Keratinocyte (primary cell): ENCODE measurements around the gene APOF. TPM values are rescaled to one million over a fixed set of nuclear protein-coding genes. Genes with fewer than 3 reads are reported as not detected.
"Not testable (repeated sequence)": the region's sequence is repeated elsewhere in the genome, so short reads cannot be mapped to it uniquely, and the experiment has no call there.

ENCODE experiments used
- DNase-seq: peaks from one replicate; pipeline ENCODE4 v3.0.0-alpha.2; 2011; ENCODE audit warnings: low read depth, missing footprints, low spot score
- FAIRE-seq: peaks from 2 replicates; lab custom pipeline; 2011; peaks lifted over from hg19 to GRCh38; lab: Jason Lieb, UNC
- H2AFZ ChIP-seq: 2 replicates; pipeline ENCODE4 v1.6.0; 2012; ENCODE audit warnings: low read length, control low read depth, inconsistent platforms; ENCODE audit not compliant: control insufficient read depth
- H3K27ac ChIP-seq: 2 replicates; pipeline ENCODE4 v1.5.1; 2011; ENCODE audit warnings: low read length; ENCODE audit not compliant: control insufficient read depth, insufficient read depth
- H3K27me3 ChIP-seq: 3 replicates; pipeline ENCODE4 v1.6.0; 2011; ENCODE audit warnings: low read length; ENCODE audit not compliant: control insufficient read depth, insufficient read depth; ENCODE audit errors: extremely low read depth
- H3K36me3 ChIP-seq, 2 experiments: 2 replicates in 1 of 2; 3 replicates in 1 of 2; pipeline ENCODE4 v1.5.1; 2011; ENCODE audit warnings: low read length in 2 of 2, mild to moderate bottlenecking in 1 of 2; ENCODE audit not compliant: control insufficient read depth in 2 of 2, insufficient read depth in 2 of 2; ENCODE audit errors: extremely low read depth in 1 of 2
- H3K4me1 ChIP-seq: 3 replicates; pipeline ENCODE4 v1.5.1; 2011; ENCODE audit warnings: low read length; ENCODE audit not compliant: control insufficient read depth, insufficient read depth; ENCODE audit errors: extremely low read depth
- H3K4me2 ChIP-seq: 3 replicates; pipeline ENCODE4 v1.6.0; 2011; ENCODE audit warnings: low read depth, low read length; ENCODE audit not compliant: control insufficient read depth, insufficient read depth; ENCODE audit errors: extremely low read depth
- H3K4me3 ChIP-seq, 3 experiments: fragments of 200-600 bp in 1 of 3; sonication (generic) in 1 of 3; 2 replicates in 2 of 3; 3 replicates in 1 of 3; pipeline ENCODE4 v1.5.1; 2011 to 2016; ENCODE audit warnings: low read length in 3 of 3, mild to moderate bottlenecking in 3 of 3, control low read depth in 2 of 3, inconsistent platforms in 1 of 3, low read depth in 1 of 3, mixed read lengths in 1 of 3, mixed run types in 1 of 3, moderate library complexity in 1 of 3; ENCODE audit not compliant: control insufficient read depth in 2 of 3, insufficient read depth in 2 of 3; ENCODE audit errors: extremely low read depth in 1 of 3
- H3K79me2 ChIP-seq: 2 replicates; pipeline ENCODE4 v1.6.0; 2012; ENCODE audit warnings: low read length; ENCODE audit not compliant: control insufficient read depth, insufficient read depth
- H3K9ac ChIP-seq: 3 replicates; pipeline ENCODE4 v1.6.0; 2011; ENCODE audit warnings: low read length; ENCODE audit not compliant: control insufficient read depth, insufficient read depth; ENCODE audit errors: extremely low read depth
- H3K9me1 ChIP-seq: 3 replicates; pipeline ENCODE4 v1.6.0; 2011; ENCODE audit warnings: low read length; ENCODE audit not compliant: control insufficient read depth, insufficient read depth; ENCODE audit errors: extremely low read depth
- H3K9me3 ChIP-seq: 2 replicates; pipeline ENCODE4 v1.5.1; 2012; ENCODE audit warnings: low read depth, low read length; ENCODE audit not compliant: control insufficient read depth
- H4K20me1 ChIP-seq: 3 replicates; pipeline ENCODE4 v1.6.0; 2011; ENCODE audit warnings: low read length; ENCODE audit not compliant: control insufficient read depth, insufficient read depth; ENCODE audit errors: extremely low read depth
- CTCF ChIP-seq, 3 experiments: IDR thresholded peaks in 1 of 3; conservative IDR thresholded peaks in 1 of 3; optimal IDR thresholded peaks in 1 of 3; 2 replicates in 2 of 3; 3 replicates in 1 of 3; pipeline versions ENCODE3 to v1.5.1; 2011; ENCODE audit warnings: low read length in 3 of 3, mild to moderate bottlenecking in 3 of 3, moderate library complexity in 2 of 3, control low read depth in 1 of 3, inconsistent platforms in 1 of 3; ENCODE audit not compliant: insufficient read depth in 2 of 3; ENCODE audit errors: extremely low read depth in 1 of 3
- dilution Hi-C: fragments of 300-500 bp; cut with MboI; formaldehyde crosslinking; loops from one replicate; pipeline ENCODE4 v1.7.0; 2020; ENCODE audit warnings: low sequenced_read_pairs; ENCODE audit not compliant: extremely low pct_ligation_motif_present
- polyA plus RNA-seq, 5 experiments: library from polyadenylated mRNA; depleted of rRNA in 3 of 5; stranded (reverse) in 3 of 5; stranded (forward) in 1 of 5; unstranded in 1 of 5; fragments of >200 nt; gene quantifications; 1 replicate in 1 of 5; 2 replicates in 3 of 5; 3 replicates in 1 of 5; pipeline versions ENCODE4 v1.2.1 to v1.2.3, GENCODE V29; 2011 to 2012; ENCODE audit warnings: missing spikeins in 2 of 5, low read depth in 1 of 5, low replicate concordance in 1 of 5

The APOF gene
- polyA plus RNA-seq, 1 donor (not counting 4 experiments of a cell fraction or from before 2014, with no cell fraction given) = not detected

- DNase-seq, H3K27me3 ChIP-seq, H3K4me2 ChIP-seq, H3K27ac ChIP-seq, H3K9me1 ChIP-seq, H3K9me3 ChIP-seq, H3K9ac ChIP-seq, dilution Hi-C loops, H3K4me1 ChIP-seq, H3K4me3 ChIP-seq, H3K36me3 ChIP-seq, H3K79me2 ChIP-seq, H4K20me1 ChIP-seq, H2AFZ ChIP-seq, FAIRE-seq: not testable (repeated sequence)
These were observed 38.5 kb upstream of the APOF start for GRCh38 chr12:56401125-56401524.

GRCh38 chr12:56399466-56399865 lies 36.8 kb upstream of the APOF start:
- dilution Hi-C loops, H3K4me3 ChIP-seq: not testable (repeated sequence)

DNA sequence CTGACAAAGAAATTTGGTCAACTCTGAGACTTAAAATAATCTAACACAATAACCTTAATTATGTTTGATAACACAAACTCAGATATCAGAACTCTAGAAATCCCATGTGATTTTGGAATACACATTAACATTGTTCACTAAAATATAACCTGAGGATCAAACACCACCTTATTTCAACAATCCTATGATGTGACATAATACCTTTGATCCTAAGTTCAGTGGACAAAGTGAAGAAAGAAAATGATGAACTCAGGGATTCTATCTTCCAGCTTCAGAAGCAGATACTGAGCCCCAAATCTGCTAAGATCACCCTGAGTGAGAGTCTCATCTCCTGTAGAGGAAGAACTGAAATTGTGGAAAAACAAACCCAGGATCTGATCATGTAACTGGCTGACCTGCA lies 35.7 kb upstream of the APOF start:
- dilution Hi-C loops = no loop called here
- FAIRE-seq = no peak

More at GRCh38 chr12:56399466-56399865, 36.8 kb upstream of the APOF start:
- H3K4me1 ChIP-seq, H3K27me3 ChIP-seq, H3K9ac ChIP-seq, H3K27ac ChIP-seq, H2AFZ ChIP-seq, H3K4me2 ChIP-seq, H4K20me1 ChIP-seq, H3K9me3 ChIP-seq, FAIRE-seq, H3K36me3 ChIP-seq, H3K9me1 ChIP-seq, DNase-seq, H3K79me2 ChIP-seq: not testable (repeated sequence)

More for the DNA sequence above, 35.7 kb upstream of the APOF start:
- H3K27ac ChIP-seq = no peak overlapping the region
- H3K9me3 ChIP-seq = no peaks in the 10 kb centered on the region
- no peak overlapping the region for H3K4me3 ChIP-seq
- H3K27me3 ChIP-seq = no peaks in the 10 kb centered on the region
- DNase-seq = no peak
- H3K4me2 ChIP-seq = no peak overlapping the region
- H3K9me1 ChIP-seq = no peaks in the 10 kb centered on the region
- no peaks in the 10 kb centered on the region for H4K20me1 ChIP-seq
- TF ChIP-seq CTCF (optimal IDR thresholded peaks at IDR 0.05 in 1 of 3, IDR thresholded peaks at IDR 0.05 in 1 of 3, conservative IDR thresholded peaks at IDR 0.05 in 1 of 3; ENCODE audit: extremely low read depth in 1 of 3, insufficient read depth in 2 of 3, low read length in 3 of 3) = no peak
- no peak overlapping the region for H2AFZ ChIP-seq
- H3K79me2 ChIP-seq = no peaks in the 10 kb centered on the region
- H3K36me3 ChIP-seq = no peaks in the 10 kb centered on the region
- no peaks in the 10 kb centered on the region for H3K4me1 ChIP-seq
- no peak overlapping the region for H3K9ac ChIP-seq
